GM12891 (cell line): Measurements from ENCODE around the gene C12orf75.

ENCODE experiments used
- PAX5 ChIP-seq: IDR thresholded peaks from 2 replicates; pipeline ENCODE4 v1.6.1; 2011; ENCODE audit warnings: low read length, moderate library complexity, mild to moderate bottlenecking; ENCODE audit not compliant: insufficient read depth, severe bottlenecking
- POLR2A ChIP-seq: IDR thresholded peaks from 2 replicates; pipeline ENCODE4 v1.6.1; 2011; ENCODE audit warnings: low read depth, low read length, control low read depth
- POLR2AphosphoS5 ChIP-seq: IDR thresholded peaks from 2 replicates; pipeline ENCODE4 v1.6.1; 2011; ENCODE audit warnings: low read depth, low read length, control low read depth
- POU2F2 ChIP-seq: IDR thresholded peaks from 2 replicates; pipeline ENCODE4 v1.6.1; 2011; ENCODE audit warnings: low read depth, mild to moderate bottlenecking, control low read depth, low read length, moderate library complexity
- TAF1 ChIP-seq: IDR thresholded peaks from 2 replicates; pipeline ENCODE4 v1.6.1; 2011; ENCODE audit warnings: low read depth, low read length, control low read depth

DNA sequence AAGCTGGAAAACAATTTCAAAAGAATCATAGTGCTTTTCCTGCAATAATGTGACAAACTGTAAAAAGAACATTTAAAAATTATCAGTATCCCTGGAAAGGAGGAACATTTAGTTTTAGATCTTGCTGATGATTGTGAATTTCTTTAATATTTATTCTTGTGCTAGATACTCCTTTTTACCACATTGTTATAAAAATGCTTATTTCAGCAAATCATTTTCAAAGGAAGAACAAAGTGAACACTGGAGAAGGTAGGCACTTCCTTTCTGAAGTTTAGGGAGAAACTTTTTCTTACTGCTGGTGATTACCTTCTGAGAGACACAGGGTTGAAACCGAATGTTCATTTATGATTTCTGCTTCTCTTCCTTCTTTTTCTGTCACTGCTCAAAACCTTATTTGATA lies 45.1 kb upstream of the C12orf75 start:
- TF ChIP-seq PAX5 (no peak), POLR2AphosphoS5 (no peak), POLR2A (no peak), TAF1 (no peak), POU2F2 (no peak)
